ENCODE measurements around the gene FAM151B. TPM values are rescaled to one million over a fixed set of nuclear protein-coding genes. Genes with fewer than 3 reads are reported as not detected.
A peak's percentile ranks its signal among the peaks of the same experiment; 100 is the strongest.

The FAM151B gene
- total RNA-seq, 1 experiment from 2014 or later: 0.72 TPM

GRCh38 chr5:80507663-80508062 lies 19.8 kb downstream of the FAM151B start:
- Histone ChIP-seq H3K27ac (ENCODE audit: insufficient read length, low read depth, low read length) (no peak overlapping the region), H3K27me3 (ENCODE audit: insufficient read depth, low read length) (no peaks in the 10 kb centered on the region)
- no peaks in the 10 kb centered on the region for H3K9me3 Mint-ChIP-seq

More at GRCh38 chr5:80507663-80508062, 19.8 kb downstream of the FAM151B start:
- no peaks in the 10 kb centered on the region; a peak in 1 of 4 replicates for H3K4me1 Mint-ChIP-seq
- Histone ChIP-seq H3K4me1 (ENCODE audit: insufficient read depth, low read length) (no peaks in the 10 kb centered on the region), H3K79me1 (ENCODE audit: insufficient read depth, low read depth, low read length, poor library complexity, severe bottlenecking) (no peaks in the 10 kb centered on the region), H3K9me3 (ENCODE audit: control insufficient read depth, low read depth, low read length) (no peaks in the 10 kb centered on the region), H4K20me1 (ENCODE audit: control insufficient read depth, insufficient read depth, insufficient read length) (no peaks in the 10 kb centered on the region), H3K23ac (ENCODE audit: insufficient read length, low read depth, low read length) (no peak overlapping the region), H2BK20ac (ENCODE audit: low read depth, low read length, poor library complexity, severe bottlenecking) (no peak overlapping the region), H4K8ac (replicated peaks; ENCODE audit: insufficient read length, low read depth, low read length) (no peak overlapping the region), H3T11ph (ENCODE audit: low read length) (no peak overlapping the region), H2AFZ (ENCODE audit: low read length) (no peak overlapping the region), H2BK5ac (ENCODE audit: insufficient read length, low read length) (no peak overlapping the region), H4K5ac (ENCODE audit: insufficient read length, low read depth, low read length) (no peak overlapping the region), H4K91ac (ENCODE audit: insufficient read length, low read depth, low read length) (no peak overlapping the region), H3K79me2 (ENCODE audit: insufficient read depth, low read length) (no peaks in the 10 kb centered on the region), H3K23me2 (ENCODE audit: insufficient read length, low read depth, low read length, poor library complexity, severe bottlenecking) (no peaks in the 10 kb centered on the region), H3K4me2 (ENCODE audit: insufficient read depth, insufficient read length, low read length) (no peak overlapping the region), H3K18ac (ENCODE audit: insufficient read length, low read depth, low read length) (no peak overlapping the region), H3K56ac (ENCODE audit: insufficient read length, low read depth, low read length) (no peak overlapping the region), H3K14ac (ENCODE audit: insufficient read depth, low read length) (no peak overlapping the region; the same call in 1 of the 2 replicates), H3K9ac (ENCODE audit: extremely low read depth, insufficient read length, low read length) (no peak overlapping the region), H2AK5ac (ENCODE audit: insufficient read length, low read length) (no peak overlapping the region), H2BK12ac (ENCODE audit: insufficient read length, low read depth, low read length) (no peak overlapping the region), H2BK15ac (ENCODE audit: low read depth, low read length) (no peak overlapping the region), H2BK120ac (ENCODE audit: low read depth, low read length, poor library complexity, severe bottlenecking) (no peak overlapping the region), H3K4ac (ENCODE audit: low read depth, low read length) (no peak overlapping the region)
- peak overlapping the region in 1 of 3 experiments; percentile 6; a peak in 1 of 7 replicates for H3K27ac Mint-ChIP-seq
- no peak overlapping the region for H3K4me3 Mint-ChIP-seq
- no peaks in the 10 kb centered on the region for H3K27me3 Mint-ChIP-seq (ENCODE audit: low read depth)
- no peak for DNase-seq
- H3K36me3 Mint-ChIP-seq (ENCODE audit: insufficient read depth in 1 of 3, low read depth in 3 of 3): no peaks in the 10 kb centered on the region
- no peak for TF ChIP-seq CTCF (conservative IDR thresholded peaks at IDR 0.05)
- no CpG with 5 or more reads among the region's 3 CpGs for WGBS (ENCODE audit: extremely low coverage, insufficient read length, low lambda C conversion rate)
